K562 (cell line): Measurements from ENCODE around the gene COL11A2. TPM values are rescaled to one million over a fixed set of nuclear protein-coding genes. Genes with fewer than 3 reads are reported as not detected.

Experiments used
- C11orf30 ChIP-seq: fragments of 450-650 bp; IDR thresholded peaks from 2 replicates; pipeline ENCODE4 v1.6.1; 2016; ENCODE audit warnings: low read depth, mild to moderate bottlenecking
- CBX3 ChIP-seq, 2 experiments: IDR thresholded peaks; 1 replicate in 1 of 2; 2 replicates in 1 of 2; pipeline ENCODE4 v1.6.1; 2012; ENCODE audit warnings: inconsistent platforms in 2 of 2, low read length in 2 of 2, borderline replicate concordance in 1 of 2, control low read depth in 1 of 2
- CREM ChIP-seq: IDR thresholded peaks from 2 replicates; pipeline ENCODE4 v1.6.1; 2014; ENCODE audit warnings: antibody characterized with exemption, low read depth
- DIDO1 ChIP-seq: fragments of 450-650 bp; IDR thresholded peaks from 2 replicates; pipeline ENCODE4 v1.6.1; 2016; ENCODE audit warnings: low read depth, missing biosample characterization, missing genetic modification characterization
- ELF2 ChIP-seq: fragments of 250-450 bp; sonication (Bioruptor Pico); IDR thresholded peaks from 2 replicates; pipeline ENCODE4 v1.5.0; 2021; ENCODE audit warnings: mild to moderate bottlenecking
- ERF ChIP-seq: fragments of 450-650 bp; formaldehyde crosslinking; IDR thresholded peaks from 2 replicates; pipeline ENCODE4 v1.4.0; 2020; ENCODE audit warnings: mild to moderate bottlenecking, mixed read lengths
- ETV1 ChIP-seq: fragments of 450-650 bp; conservative IDR thresholded peaks from 2 replicates; pipeline ENCODE4 v1.6.1; 2016; ENCODE audit warnings: missing genetic modification characterization, control low read depth, low read depth, missing compliant biosample characterization
- KDM1A ChIP-seq, 2 experiments: fragments of 450-650 bp; IDR thresholded peaks; 2 replicates each; pipeline ENCODE4 v1.6.1; 2016; ENCODE audit warnings: mild to moderate bottlenecking in 2 of 2
- MAX ChIP-seq: sonication (generic); formaldehyde crosslinking; IDR thresholded peaks from 2 replicates; pipeline ENCODE4 v1.9.0; 2022; ENCODE audit warnings: mild to moderate bottlenecking, missing genetic modification reagents
- MYC ChIP-seq, 2 experiments: fragments of 250-450 bp in 1 of 2; sonication (Bioruptor Pico) in 1 of 2; IDR thresholded peaks; 2 replicates each; pipeline versions ENCODE4 v1.5.1 to v1.6.1; 2012 to 2021; ENCODE audit warnings: low read depth in 2 of 2, borderline replicate concordance in 1 of 2, improper control_type of control experiment in 1 of 2, low read length in 1 of 2, mild to moderate bottlenecking in 1 of 2, moderate library complexity in 1 of 2
- NCOA1 ChIP-seq: fragments of 450-650 bp; IDR thresholded peaks from 2 replicates; pipeline ENCODE4 v1.6.1; 2016; ENCODE audit warnings: low read depth
- NR1H2 ChIP-seq: sonication (generic); formaldehyde crosslinking; IDR thresholded peaks from 2 replicates; pipeline ENCODE4 v1.4.0; 2020; ENCODE audit warnings: mild to moderate bottlenecking, missing genetic modification reagents
- PTRF ChIP-seq: fragments of 450-650 bp; IDR thresholded peaks from 2 replicates; pipeline ENCODE4 v1.6.1; 2016; ENCODE audit warnings: mild to moderate bottlenecking, missing genetic modification characterization, missing compliant biosample characterization
- SMAD1 ChIP-seq: fragments of 150-350 bp; IDR thresholded peaks from 2 replicates; pipeline ENCODE4 v1.6.1; 2014; ENCODE audit warnings: low read length, low read depth; ENCODE audit not compliant: partially characterized antibody
- TAF1 ChIP-seq: IDR thresholded peaks from 2 replicates; pipeline ENCODE4 v1.6.1; 2011; ENCODE audit warnings: mild to moderate bottlenecking, low read length, moderate library complexity; ENCODE audit not compliant: insufficient read depth, control insufficient read depth, severe bottlenecking; ENCODE audit errors: extremely low read depth
- TRIM28 ChIP-seq: fragments of 450-650 bp; IDR thresholded peaks from 2 replicates; pipeline ENCODE4 v1.6.1; 2017
- ZNF589 ChIP-seq: fragments of 200-800 bp; sonication (Bioruptor generic); IDR thresholded peaks from 2 replicates; pipeline ENCODE4 v1.6.1; 2016; ENCODE audit warnings: low read depth, missing genetic modification characterization, missing compliant biosample characterization
- polyA plus RNA-seq, 8 experiments: library from polyadenylated mRNA; depleted of rRNA in 4 of 8; stranded (reverse) in 5 of 8; unstranded in 3 of 8; fragments of >200 nt; fragmentation: Nextera tagmentation in 2 of 8; fragmentation: Illumina TruSeq in 1 of 8; extraction: Ambion mirVana in 2 of 8; extraction: Trizol in 1 of 8; gene quantifications; 2 replicates each; pipeline versions ENCODE4 v1.2.1 to v1.2.3, GENCODE V29; 2011 to 2014; ENCODE audit warnings: inconsistent platforms in 1 of 8, missing spikeins in 1 of 8
- total RNA-seq, 7 experiments: library from RNA; depleted of rRNA in 6 of 7; stranded (reverse); fragments of >200 nt in 6 of 7; fragmentation: Illumina TruSeq in 2 of 7; extraction: Trizol in 2 of 7; gene quantifications; 2 replicates each; pipeline versions ENCODE4 v1.2.1 to v1.2.3, GENCODE V29; 2011 to 2021; ENCODE audit warnings: low replicate concordance in 1 of 7
- TF ChIP-seq, protein P1 (sequence below): fragments of 250-450 bp; sonication (Bioruptor Pico); IDR thresholded peaks from 2 replicates; pipeline ENCODE4 v1.4.0; 2020; ENCODE audit warnings: mild to moderate bottlenecking, moderate library complexity, borderline replicate concordance
- TF ChIP-seq, protein P2 (sequence below), 2 experiments: fragments of 450-650 bp in 1 of 2; sonication (generic) in 1 of 2; formaldehyde crosslinking; conservative IDR thresholded peaks; 2 replicates each; pipeline versions ENCODE4 v1.4.0 to v1.8.1; 2020 to 2022; ENCODE audit warnings: mild to moderate bottlenecking in 1 of 2, missing genetic modification reagents in 1 of 2
- TF ChIP-seq, protein P3 (sequence below): fragments of 250-450 bp; sonication (Bioruptor Pico); IDR thresholded peaks from 2 replicates; pipeline ENCODE4 v1.5.0; 2020; ENCODE audit warnings: mild to moderate bottlenecking

COL11A2 gene
- total and polyA plus RNA-seq, 9 of the 15 experiments (the other 6 are each of a cell fraction or from before 2014, with no cell fraction given), result 0.04 to 0.35 (median 0.09) TPM; not detected in 1

DNA sequence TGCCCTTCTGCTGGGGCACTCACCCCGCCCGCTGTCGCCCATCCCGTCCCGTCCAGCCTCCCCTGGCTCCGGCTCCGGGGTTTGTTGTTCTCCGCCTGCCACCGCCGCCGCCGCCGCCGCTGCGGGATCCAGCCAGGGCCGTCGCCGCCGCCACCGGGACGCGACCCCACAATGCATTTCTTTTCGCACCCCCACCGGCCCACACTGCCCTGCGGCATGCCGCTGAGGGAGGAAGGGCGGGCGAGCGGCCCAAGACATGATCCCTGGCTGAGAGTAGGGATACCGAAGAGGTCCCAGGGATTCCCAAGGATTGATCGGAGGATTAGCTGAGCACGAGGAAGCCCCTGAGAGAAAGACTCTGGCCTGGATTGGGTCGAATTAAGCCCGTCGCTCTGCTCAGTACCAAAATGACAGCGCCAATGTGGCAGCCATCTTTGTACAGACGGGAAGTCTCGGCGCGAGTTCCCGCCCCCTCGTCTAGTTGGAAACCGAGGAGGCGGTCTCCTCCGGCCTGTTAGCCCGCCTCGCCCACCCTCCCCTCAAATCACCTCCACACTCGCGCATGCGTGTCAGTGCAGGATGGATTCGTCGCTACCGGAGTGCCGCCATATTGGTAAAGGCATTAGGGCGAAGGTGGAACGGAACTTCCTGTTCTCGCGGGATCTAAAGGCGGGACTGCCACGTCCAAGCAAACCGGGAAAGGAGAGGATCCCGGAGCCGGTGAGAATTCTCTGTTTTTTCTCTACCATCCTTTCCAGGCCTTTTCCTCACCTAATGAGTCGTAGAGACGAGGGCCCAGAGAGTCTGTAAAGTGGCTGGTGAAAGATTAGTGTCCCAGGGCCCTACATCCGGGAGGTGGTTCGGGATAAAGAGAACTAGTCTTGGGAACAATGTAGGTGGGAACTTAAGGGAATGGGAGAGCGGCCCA lies 8.2 kb upstream of the COL11A2 start, which contains the start of the genes RXRB and SLC39A7 (continued):
- TF ChIP-seq ERF (CRISPR knock-in tag) (peak; percentile 93), TAF1 (peak; percentile 93), MAX (peak; percentile 63), TRIM28 (0 out of 2 replicates have a peak, but pooled peaks have one; percentile 56), ETV1 (tag) (peak; percentile 71), SMAD1 (no peak), PTRF (tag) (peak; percentile 8; the same call in 1 of the 2 replicates), DIDO1 (tag) (peak; percentile 83), NR1H2 (CRISPR knock-in tag) (peak; percentile 98; the same call in 1 of the 2 replicates), CREM (peak; percentile 91), KDM1A (IDR thresholded peaks at IDR 0.05) (peak in 1 of 2 experiments; percentile 97; a peak in 2 of 4 replicates), ELF2 (0 out of 2 replicates have a peak, but pooled peaks have one; percentile 63), CBX3 (IDR thresholded peaks at IDR 0.05; ENCODE audit: borderline replicate concordance in 1 of 2, low read length in 2 of 2) (peak in 1 of 2 experiments; percentile 80; a peak in 1 of 3 replicates), ZNF589 (CRISPR knock-in tag) (peak; percentile 86; the same call in 1 of the 2 replicates), NCOA1 (peak; percentile 33; the same call in 1 of the 2 replicates), MYC (IDR thresholded peaks at IDR 0.05; ENCODE audit: low read depth, low read length) (peak; percentile 64), MYC (CRISPR knock-in tag; IDR thresholded peaks at IDR 0.05; ENCODE audit: borderline replicate concordance, low read depth) (peak; percentile 68; the same call in 1 of the 2 replicates), C11orf30 (peak; percentile 92)
- TF ChIP-seq, protein P1, sequence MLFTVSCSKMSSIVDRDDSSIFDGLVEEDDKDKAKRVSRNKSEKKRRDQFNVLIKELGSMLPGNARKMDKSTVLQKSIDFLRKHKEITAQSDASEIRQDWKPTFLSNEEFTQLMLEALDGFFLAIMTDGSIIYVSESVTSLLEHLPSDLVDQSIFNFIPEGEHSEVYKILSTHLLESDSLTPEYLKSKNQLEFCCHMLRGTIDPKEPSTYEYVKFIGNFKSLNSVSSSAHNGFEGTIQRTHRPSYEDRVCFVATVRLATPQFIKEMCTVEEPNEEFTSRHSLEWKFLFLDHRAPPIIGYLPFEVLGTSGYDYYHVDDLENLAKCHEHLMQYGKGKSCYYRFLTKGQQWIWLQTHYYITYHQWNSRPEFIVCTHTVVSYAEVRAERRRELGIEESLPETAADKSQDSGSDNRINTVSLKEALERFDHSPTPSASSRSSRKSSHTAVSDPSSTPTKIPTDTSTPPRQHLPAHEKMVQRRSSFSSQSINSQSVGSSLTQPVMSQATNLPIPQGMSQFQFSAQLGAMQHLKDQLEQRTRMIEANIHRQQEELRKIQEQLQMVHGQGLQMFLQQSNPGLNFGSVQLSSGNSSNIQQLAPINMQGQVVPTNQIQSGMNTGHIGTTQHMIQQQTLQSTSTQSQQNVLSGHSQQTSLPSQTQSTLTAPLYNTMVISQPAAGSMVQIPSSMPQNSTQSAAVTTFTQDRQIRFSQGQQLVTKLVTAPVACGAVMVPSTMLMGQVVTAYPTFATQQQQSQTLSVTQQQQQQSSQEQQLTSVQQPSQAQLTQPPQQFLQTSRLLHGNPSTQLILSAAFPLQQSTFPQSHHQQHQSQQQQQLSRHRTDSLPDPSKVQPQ (CRISPR knock-in tag), result peak; percentile 3; the same call in 1 of the 2 replicates
- TF ChIP-seq, protein P2, sequence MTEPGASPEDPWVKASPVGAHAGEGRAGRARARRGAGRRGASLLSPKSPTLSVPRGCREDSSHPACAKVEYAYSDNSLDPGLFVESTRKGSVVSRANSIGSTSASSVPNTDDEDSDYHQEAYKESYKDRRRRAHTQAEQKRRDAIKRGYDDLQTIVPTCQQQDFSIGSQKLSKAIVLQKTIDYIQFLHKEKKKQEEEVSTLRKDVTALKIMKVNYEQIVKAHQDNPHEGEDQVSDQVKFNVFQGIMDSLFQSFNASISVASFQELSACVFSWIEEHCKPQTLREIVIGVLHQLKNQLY (CRISPR knock-in tag; conservative IDR thresholded peaks at IDR 0.05), result peak; percentile 83 to 92; a peak in 2 of 4 replicates
- TF ChIP-seq, protein P3, sequence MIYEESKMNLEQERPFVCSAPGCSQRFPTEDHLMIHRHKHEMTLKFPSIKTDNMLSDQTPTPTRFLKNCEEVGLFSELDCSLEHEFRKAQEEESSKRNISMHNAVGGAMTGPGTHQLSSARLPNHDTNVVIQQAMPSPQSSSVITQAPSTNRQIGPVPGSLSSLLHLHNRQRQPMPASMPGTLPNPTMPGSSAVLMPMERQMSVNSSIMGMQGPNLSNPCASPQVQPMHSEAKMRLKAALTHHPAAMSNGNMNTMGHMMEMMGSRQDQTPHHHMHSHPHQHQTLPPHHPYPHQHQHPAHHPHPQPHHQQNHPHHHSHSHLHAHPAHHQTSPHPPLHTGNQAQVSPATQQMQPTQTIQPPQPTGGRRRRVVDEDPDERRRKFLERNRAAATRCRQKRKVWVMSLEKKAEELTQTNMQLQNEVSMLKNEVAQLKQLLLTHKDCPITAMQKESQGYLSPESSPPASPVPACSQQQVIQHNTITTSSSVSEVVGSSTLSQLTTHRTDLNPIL, result no peak
